HCT116 (cell line): ENCODE data around the gene OR51E2. TPM values are rescaled to one million over a fixed set of nuclear protein-coding genes. Genes with fewer than 3 reads are reported as not detected.

Source experiments
- ATAC-seq: fragments of 200-7000 bp; cut with Tn5 transposase; 2 replicates; pipeline ENCODE4 v1.9.1; 2020; ENCODE audit warnings: mild to moderate bottlenecking, moderate library complexity
- BruUV-seq: library from RNA; stranded (reverse); fragments of 400-500 nt; replicated peaks from 2 replicates; lab custom pipeline; 2021; lab: Mats Ljungman, UMichigan
- CTCF ChIA-PET: fragments of 300-600 bp; sonication (Branson Sonifier 250); formaldehyde crosslinking; loops from one replicate; lab custom pipeline; 2021; ENCODE audit warnings: antibody characterized with exemption; lab: Charles Lee
- POLR2A ChIA-PET: fragments of 300-600, 350-600 bp; sonication (Branson Sonifier 250); formaldehyde crosslinking; loops from one replicate; lab custom pipeline; 2021; ENCODE audit warnings: antibody characterized with exemption; lab: Charles Lee
- RAD21 ChIA-PET, 2 experiments: fragments of 300-600 bp; sonication (Branson Sonifier 250); formaldehyde crosslinking; loops; one replicate each; lab custom pipeline; 2023; ENCODE audit warnings: low total read pairs in 2 of 2; ENCODE audit not compliant: uncharacterized antibody in 2 of 2, unreplicated experiment in 2 of 2, low non-redundant PET in 1 of 2; lab: Charles Lee
- DNase-seq: peaks from one replicate; pipeline ENCODE4 v3.0.0-alpha.2; 2010; ENCODE audit warnings: low read depth, low spot score
- H2AFZ ChIP-seq: fragments of 200-600 bp; shearing (Covaris generic), sonication (generic); 2 replicates; pipeline ENCODE4 v1.6.1; 2017; ENCODE audit warnings: low read depth, mixed run types, mixed read lengths, antibody characterized with exemption, low read length; ENCODE audit not compliant: poor library complexity, severe bottlenecking
- H3K27ac ChIP-seq: 2 replicates; pipeline ENCODE4 v1.5.1; 2012; ENCODE audit warnings: low read depth, low read length
- H3K27me3 ChIP-seq: fragments of 200-600 bp; sonication (generic); 2 replicates; pipeline ENCODE4 v1.6.1; 2016; ENCODE audit warnings: mixed run types, low read length, mixed read lengths; ENCODE audit not compliant: insufficient read depth
- H3K36me3 ChIP-seq, 2 experiments: fragments of 200-500 bp in 1 of 2; fragments of 200-600 bp in 1 of 2; sonication (Bioruptor generic) in 1 of 2; sonication (generic) in 1 of 2; 2 replicates each; pipeline versions ENCODE4 v1.5.1 to v1.6.1; 2014 to 2016; ENCODE audit warnings: low read length in 2 of 2, inconsistent platforms in 1 of 2, mixed read lengths in 1 of 2, mixed run types in 1 of 2; ENCODE audit not compliant: insufficient read depth in 2 of 2, control insufficient read depth in 1 of 2
- H3K4me1 ChIP-seq, 2 experiments: fragments of 200-600 bp in 1 of 2; sonication (generic) in 1 of 2; 2 replicates each; pipeline versions ENCODE4 v1.5.1 to v1.6.1; 2012 to 2017; ENCODE audit warnings: low read length in 2 of 2, inconsistent platforms in 1 of 2, mild to moderate bottlenecking in 1 of 2, mixed read lengths in 1 of 2, mixed run types in 1 of 2, moderate library complexity in 1 of 2; ENCODE audit not compliant: insufficient read depth in 2 of 2, control insufficient read depth in 1 of 2
- H3K4me2 ChIP-seq: fragments of 200-600 bp; sonication (generic); 2 replicates; pipeline ENCODE4 v1.6.1; 2017; ENCODE audit warnings: mixed run types, low read length, mixed read lengths
- H3K4me3 ChIP-seq, 2 experiments: fragments of 200-600 bp in 1 of 2; sonication (generic) in 1 of 2; replicated peaks in 1 of 2; 2 replicates each; pipeline ENCODE4 v1.5.1; 2011 to 2016; ENCODE audit warnings: low read length in 2 of 2, control low read depth in 1 of 2, low read depth in 1 of 2, mild to moderate bottlenecking in 1 of 2, mixed read lengths in 1 of 2, mixed run types in 1 of 2
- H3K79me2 ChIP-seq: fragments of 200-600 bp; sonication (generic); 2 replicates; pipeline ENCODE4 v1.6.1; 2017; ENCODE audit warnings: mild to moderate bottlenecking, mixed run types, low read length, moderate library complexity, mixed read lengths; ENCODE audit not compliant: insufficient read depth
- H3K9ac ChIP-seq: fragments of 200-600 bp; sonication (generic); 2 replicates; pipeline ENCODE4 v1.6.1; 2016; ENCODE audit warnings: low read length, mixed read lengths
- H3K9me2 ChIP-seq: fragments of 200-600 bp; sonication (generic), shearing (Covaris generic); 2 replicates; pipeline ENCODE4 v1.6.1; 2017; ENCODE audit warnings: mixed run types, mild to moderate bottlenecking, moderate library complexity; ENCODE audit not compliant: insufficient read depth
- H3K9me3 ChIP-seq, 2 experiments: fragments of 200-500 bp in 1 of 2; fragments of 200-600 bp in 1 of 2; sonication (Bioruptor generic) in 1 of 2; sonication (generic) in 1 of 2; 2 replicates each; pipeline ENCODE4 v1.6.1; 2014 to 2017; ENCODE audit warnings: low read length in 2 of 2, mixed read lengths in 2 of 2, inconsistent platforms in 1 of 2, low read depth in 1 of 2, mild to moderate bottlenecking in 1 of 2, mixed run types in 1 of 2, moderate library complexity in 1 of 2; ENCODE audit not compliant: control insufficient read depth in 1 of 2, insufficient read depth in 1 of 2
- H4K20me1 ChIP-seq: fragments of 200-600 bp; sonication (generic), shearing (Covaris generic); 2 replicates; pipeline ENCODE4 v1.6.1; 2017; ENCODE audit warnings: mixed run types, mild to moderate bottlenecking, moderate library complexity; ENCODE audit not compliant: insufficient read depth
- POLR2A ChIP-seq: IDR thresholded peaks from 2 replicates; pipeline ENCODE4 v1.7.0; 2011; ENCODE audit warnings: borderline replicate concordance; ENCODE audit not compliant: insufficient read depth, insufficient read length; ENCODE audit errors: extremely low read depth
- RAD21 ChIP-seq: IDR thresholded peaks from 2 replicates; pipeline ENCODE4 v1.6.1; 2012; ENCODE audit warnings: low read depth, mild to moderate bottlenecking
- intact Hi-C: fragments of 100-400 bp; cut with micrococcal nuclease; formaldehyde crosslinking; loops from 2 replicates; pipeline ENCODE4 v1.10.0; 2022
- total RNA-seq: library from RNA; stranded (reverse); gene quantifications from one replicate; pipeline ENCODE4 v1.2.1, GENCODE V29; 2021; ENCODE audit not compliant: unreplicated experiment
- TF ChIP-seq, protein P1 (sequence below), 3 experiments: fragments of 200-600 bp in 1 of 3; sonication (generic) in 1 of 3; IDR thresholded peaks in 2 of 3; conservative IDR thresholded peaks in 1 of 3; 2 replicates each; pipeline ENCODE4 v1.5.1; 2012 to 2017; ENCODE audit warnings: low read depth in 2 of 3, low read length in 2 of 3, antibody characterized with exemption in 1 of 3, borderline replicate concordance in 1 of 3, control low read depth in 1 of 3, mild to moderate bottlenecking in 1 of 3, mixed read lengths in 1 of 3, mixed run types in 1 of 3, moderate library complexity in 1 of 3; ENCODE audit not compliant: insufficient read depth in 1 of 3

The OR51E2 gene
- total RNA-seq, 1 experiment from 2014 or later = not detected

DNA sequence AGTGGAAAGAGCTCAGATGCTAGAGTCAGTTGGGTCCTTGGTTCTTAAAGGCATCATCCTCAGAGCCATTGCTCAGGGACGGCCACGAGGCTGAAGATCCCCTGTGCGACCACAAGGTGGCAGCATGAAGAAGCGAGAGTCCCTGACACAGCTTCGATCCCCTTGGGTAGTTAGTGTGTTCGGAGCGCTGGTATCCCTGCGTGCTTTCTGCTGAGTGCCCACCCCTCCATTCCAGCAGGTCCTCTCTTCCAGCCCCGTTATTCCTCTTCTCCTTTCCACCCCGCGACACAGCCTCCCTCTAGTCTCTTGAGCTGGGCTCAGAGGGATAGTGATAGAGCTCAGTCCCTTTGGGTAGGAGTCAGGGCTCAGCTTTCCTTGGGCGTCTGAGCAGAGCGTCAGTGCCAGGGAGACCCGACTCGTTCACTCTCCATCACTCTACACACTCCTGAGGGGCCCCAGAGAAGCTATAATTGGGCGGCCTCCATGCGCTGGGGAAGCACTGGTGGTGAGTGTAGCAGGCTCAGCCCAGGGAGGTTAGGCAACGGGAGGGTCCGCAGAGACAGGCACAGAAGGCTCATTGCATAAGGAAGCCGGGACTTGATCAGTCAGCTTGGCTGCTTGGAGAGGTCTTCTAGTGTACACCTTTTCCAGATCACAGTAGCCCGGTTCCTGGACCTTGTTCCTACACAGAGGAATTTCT, 60.5 kb downstream of the OR51E2 start, which contains the start of gene OR51D1:
Gene OR51D1 (plus strand): TSS at position 516 of the 700 bp plus-strand sequence. CDS start 2,314 bp downstream, outside the sequence.
- H3K4me3 ChIP-seq = no peak within 1 kb of the TSS
- intact Hi-C loops = loop anchor here (1.0 kb wide), 2 partner anchors 367 to 1171 kb away; partner anchors contain the start of gene OR52N2

More for the DNA sequence above, 60.5 kb downstream of the OR51E2 start, which contains the start of gene OR51D1:
- peak within 1 kb of the TSS; percentile 33 for H3K4me2 ChIP-seq
- H3K9me2 ChIP-seq = no peaks in the 10 kb centered on the region
- no peaks in the 10 kb centered on the region for H3K79me2 ChIP-seq
- DNase-seq (peak; percentile 43), ATAC-seq (peak; percentile 98)
- H2AFZ ChIP-seq = peak within 1 kb of the TSS; percentile 67
- H3K9ac ChIP-seq = no peak within 1 kb of the TSS
- CTCF ChIA-PET = interaction anchor here (0.6 to 2.4 kb wide), 20 partner anchors 10 to 1726 kb away, joined by 3 to 25 read pairs (median 6); partner anchors contain the start of gene TRIM68
- H4K20me1 ChIP-seq = no peaks in the 10 kb centered on the region; the same call in 1 of the 2 replicates
- RAD21 ChIA-PET = interaction anchor here (0.8 to 1.1 kb wide), 2 partner anchors 183 to 367 kb away, joined by 4 read pairs; no protein-coding TSS in a partner anchor
- TF ChIP-seq, protein P1, sequence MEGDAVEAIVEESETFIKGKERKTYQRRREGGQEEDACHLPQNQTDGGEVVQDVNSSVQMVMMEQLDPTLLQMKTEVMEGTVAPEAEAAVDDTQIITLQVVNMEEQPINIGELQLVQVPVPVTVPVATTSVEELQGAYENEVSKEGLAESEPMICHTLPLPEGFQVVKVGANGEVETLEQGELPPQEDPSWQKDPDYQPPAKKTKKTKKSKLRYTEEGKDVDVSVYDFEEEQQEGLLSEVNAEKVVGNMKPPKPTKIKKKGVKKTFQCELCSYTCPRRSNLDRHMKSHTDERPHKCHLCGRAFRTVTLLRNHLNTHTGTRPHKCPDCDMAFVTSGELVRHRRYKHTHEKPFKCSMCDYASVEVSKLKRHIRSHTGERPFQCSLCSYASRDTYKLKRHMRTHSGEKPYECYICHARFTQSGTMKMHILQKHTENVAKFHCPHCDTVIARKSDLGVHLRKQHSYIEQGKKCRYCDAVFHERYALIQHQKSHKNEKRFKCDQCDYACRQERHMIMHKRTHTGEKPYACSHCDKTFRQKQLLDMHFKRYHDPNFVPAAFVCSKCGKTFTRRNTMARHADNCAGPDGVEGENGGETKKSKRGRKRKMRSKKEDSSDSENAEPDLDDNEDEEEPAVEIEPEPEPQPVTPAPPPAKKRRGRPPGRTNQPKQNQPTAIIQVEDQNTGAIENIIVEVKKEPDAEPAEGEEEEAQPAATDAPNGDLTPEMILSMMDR (IDR thresholded peaks at IDR 0.05 in 2 of 3, conservative IDR thresholded peaks at IDR 0.05 in 1 of 3; ENCODE audit: borderline replicate concordance in 1 of 3, insufficient read depth in 1 of 3, low read depth in 2 of 3, low read length in 2 of 3) = peak; percentile 44 to 88 (median 81); a peak in 5 of 6 replicates
- TF ChIP-seq POLR2A (no peak), RAD21 (peak; percentile 73)
- TF ChIP-seq, all 23 proteins: peak for 2
- POLR2A ChIA-PET = no interaction called here
- H3K9me3 ChIP-seq = no peaks in the 10 kb centered on the region
- H3K4me1 ChIP-seq = no peaks in the 10 kb centered on the region
- peaks cover 43% of the 10 kb centered on the region for H3K27me3 ChIP-seq
- no peak within 1 kb of the TSS for H3K27ac ChIP-seq
- BruUV-seq = no TSS peak
- no peaks in the 10 kb centered on the region for H3K36me3 ChIP-seq
